Uterus (tissue), 4 donors: ENCODE measurements around the gene C16orf92. TPM values are rescaled to one million over a fixed set of nuclear protein-coding genes. Genes with fewer than 3 reads are reported as not detected.

Source experiments
- DNase-seq, 2 donors: peaks; one replicate each; pipeline ENCODE4 v3.0.0-alpha.2; 2019 to 2020
- H3K27ac ChIP-seq, 2 donors: fragments of 200-600 bp; sonication (generic); 1 replicate in 1 of 2; 2 replicates in 1 of 2; pipeline ENCODE4 v1.5.1; 2016 to 2018
- H3K27me3 ChIP-seq, 2 donors: fragments of 200-600 bp; sonication (generic); one replicate each; pipeline ENCODE4 v1.5.1; 2018 to 2019; ENCODE audit warnings: control low read depth in 1 of 2
- H3K36me3 ChIP-seq, 2 donors: fragments of 200-600 bp; sonication (generic); one replicate each; pipeline ENCODE4 v1.5.1; 2019; ENCODE audit warnings: control low read depth in 1 of 2
- H3K4me1 ChIP-seq, 2 donors: fragments of 200-600 bp; sonication (generic); one replicate each; pipeline ENCODE4 v1.5.1; 2018 to 2019; ENCODE audit warnings: control low read depth in 1 of 2
- H3K4me3 ChIP-seq, 2 donors: fragments of 200-600 bp; sonication (generic); 1 replicate in 1 of 2; 2 replicates in 1 of 2; pipeline ENCODE4 v1.5.1; 2018 to 2019; ENCODE audit warnings: mild to moderate bottlenecking in 1 of 2
- H3K9me3 ChIP-seq, 2 donors: fragments of 200-600 bp; sonication (generic); one replicate each; pipeline ENCODE4 v1.5.1; 2019; ENCODE audit warnings: control low read depth in 1 of 2
- CTCF ChIP-seq, 4 experiments: fragments of 200-600 bp in 2 of 4; fragments of 450-650 bp in 2 of 4; sonication (generic) in 2 of 4; IDR thresholded peaks; one replicate each; pipeline ENCODE4 v1.5.1; 2016 to 2019; ENCODE audit warnings: antibody characterized with exemption in 4 of 4, mild to moderate bottlenecking in 2 of 4, moderate library complexity in 1 of 4
- POLR2A ChIP-seq, 2 donors: fragments of 450-650 bp; IDR thresholded peaks; one replicate each; pipeline ENCODE4 v1.6.1; 2016; ENCODE audit warnings: antibody characterized with exemption in 2 of 2, mild to moderate bottlenecking in 1 of 2, moderate library complexity in 1 of 2
- intact Hi-C: fragments of 100-400 bp; cut with DNase I; formaldehyde crosslinking; loops from one replicate; pipeline ENCODE4 v1.15.1; 2023; ENCODE audit warnings: low total_unique reads
- total RNA-seq, 4 donors: library from RNA; depleted of rRNA in 3 of 4; stranded (reverse); fragments of >200 nt in 3 of 4; gene quantifications; one replicate each; pipeline versions ENCODE4 v1.1.0 to v1.2.4, GENCODE V29; 2014 to 2023
- donor health status: DM: yes; HTN: yes; CAD: no.

Gene C16orf92
- total RNA-seq, 4 donors from 2014 or later, result not detected

GRCh38 chr16:30024451-30024850 lies 1.5 kb downstream of the C16orf92 start:
- H3K4me3 ChIP-seq, result no peak overlapping the region
- peaks cover 0 to 2% of the 10 kb centered on the region in 2 donors for H3K27me3 ChIP-seq
- H3K4me1 ChIP-seq, result no peaks in the 10 kb centered on the region
- no peak for DNase-seq
- no peaks in the 10 kb centered on the region for H3K9me3 ChIP-seq
- H3K36me3 ChIP-seq, result no peaks in the 10 kb centered on the region
- intact Hi-C loops, result no loop called here
- TF ChIP-seq POLR2A (IDR thresholded peaks at IDR 0.05), result no peak
- TF ChIP-seq CTCF (IDR thresholded peaks at IDR 0.05), result no peak
- no peak overlapping the region for H3K27ac ChIP-seq

- intact Hi-C loops, result no loop called here
- Histone ChIP-seq H3K36me3 (no peaks in the 10 kb centered on the region), H3K9me3 (no peaks in the 10 kb centered on the region), H3K4me1 (no peaks in the 10 kb centered on the region), H3K27me3 (peaks cover 0 to 9% of the 10 kb centered on the region in 2 donors), H3K27ac (no peak overlapping the region), H3K4me3 (no peak overlapping the region)
- TF ChIP-seq CTCF (IDR thresholded peaks at IDR 0.05) (no peak), POLR2A (IDR thresholded peaks at IDR 0.05) (no peak)
- no peak for DNase-seq
Measured at GRCh38 chr16:30025156-30025555, 2.2 kb downstream of the C16orf92 start.

GRCh38 chr16:30025574-30025973 lies 2.6 kb downstream of the C16orf92 start:
- no peak overlapping the region for H3K27ac ChIP-seq
- TF ChIP-seq CTCF (IDR thresholded peaks at IDR 0.05) (no peak), POLR2A (IDR thresholded peaks at IDR 0.05) (no peak)
- no peaks in the 10 kb centered on the region for H3K9me3 ChIP-seq
- H3K27me3 ChIP-seq, result peaks cover 0 to 13% of the 10 kb centered on the region in 2 donors
- intact Hi-C loops, result no loop called here
- no peaks in the 10 kb centered on the region for H3K36me3 ChIP-seq
- no peaks in the 10 kb centered on the region for H3K4me1 ChIP-seq
- no peak overlapping the region for H3K4me3 ChIP-seq
- DNase-seq, result no peak

- no peaks in the 10 kb centered on the region for H3K36me3 ChIP-seq
- no peaks in the 10 kb centered on the region for H3K9me3 ChIP-seq
- intact Hi-C loops, result no loop called here
- no peak overlapping the region for H3K27ac ChIP-seq
- no peak for DNase-seq
- H3K27me3 ChIP-seq, result peaks cover 7 to 22% of the 10 kb centered on the region in 2 donors
- H3K4me1 ChIP-seq, result no peaks in the 10 kb centered on the region
- no peak overlapping the region for H3K4me3 ChIP-seq
- no peak for TF ChIP-seq CTCF (IDR thresholded peaks at IDR 0.05)
- no peak for TF ChIP-seq POLR2A (IDR thresholded peaks at IDR 0.05)
Measured at GRCh38 chr16:30026449-30026848, 3.5 kb downstream of the C16orf92 start.

GRCh38 chr16:30027588-30028437 lies 4.8 kb downstream of the C16orf92 start:
- intact Hi-C loops, result no loop called here
- Histone ChIP-seq H3K9me3 (no peaks in the 10 kb centered on the region), H3K4me3 (no peak overlapping the region), H3K27ac (no peak overlapping the region), H3K36me3 (no peaks in the 10 kb centered on the region), H3K27me3 (peaks cover 10 to 34% of the 10 kb centered on the region in 2 donors), H3K4me1 (no peaks in the 10 kb centered on the region)
- no peak for TF ChIP-seq POLR2A (IDR thresholded peaks at IDR 0.05)
- no peak for TF ChIP-seq CTCF (IDR thresholded peaks at IDR 0.05)
- DNase-seq, result no peak
